SW480 (cell line): ENCODE data around the gene ZNF507.
"Not testable (repeated sequence)": the region's sequence is repeated elsewhere in the genome, so short reads cannot be mapped to it uniquely, and the experiment has no call there.

Experiments
- DNase-seq: peaks from one replicate; pipeline ENCODE4 v3.0.0-alpha.2; 2016; ENCODE audit warnings: low spot score

ZNF507 gene

GRCh38 chr19:32415246-32415645 lies 69.8 kb downstream of the ZNF507 start:
- no peak for DNase-seq

GRCh38 chr19:32415669-32416068 lies 70.3 kb downstream of the ZNF507 start:
- no peak for DNase-seq

GRCh38 chr19:32416749-32417456 lies 71.5 kb downstream of the ZNF507 start:
- DNase-seq, result no peak

- no peak for DNase-seq
These were observed 72.7 kb downstream of the ZNF507 start for GRCh38 chr19:32418155-32418554.

GRCh38 chr19:32421589-32422361 lies 76.4 kb downstream of the ZNF507 start:
- no peak for DNase-seq

- no peak for DNase-seq
These were observed 77.0 kb downstream of the ZNF507 start for GRCh38 chr19:32422435-32422834.

- not testable (repeated sequence) for DNase-seq
These were observed 78.5 kb downstream of the ZNF507 start for GRCh38 chr19:32423944-32424343.

- DNase-seq, result no peak
These were observed 82.1 kb downstream of the ZNF507 start for GRCh38 chr19:32427536-32427935.

GRCh38 chr19:32436692-32437091 lies 91.3 kb downstream of the ZNF507 start:
- DNase-seq, result no peak

- no peak for DNase-seq
These were observed 91.7 kb downstream of the ZNF507 start for GRCh38 chr19:32437096-32437495.
